Fibroblast of the conjunctiva (primary cell): ENCODE results near the gene TBC1D9.

Source experiments
- DNase-seq: peaks from one replicate; pipeline ENCODE4 v3.0.0-alpha.2; 2010; ENCODE audit warnings: low read depth

The TBC1D9 gene

DNA sequence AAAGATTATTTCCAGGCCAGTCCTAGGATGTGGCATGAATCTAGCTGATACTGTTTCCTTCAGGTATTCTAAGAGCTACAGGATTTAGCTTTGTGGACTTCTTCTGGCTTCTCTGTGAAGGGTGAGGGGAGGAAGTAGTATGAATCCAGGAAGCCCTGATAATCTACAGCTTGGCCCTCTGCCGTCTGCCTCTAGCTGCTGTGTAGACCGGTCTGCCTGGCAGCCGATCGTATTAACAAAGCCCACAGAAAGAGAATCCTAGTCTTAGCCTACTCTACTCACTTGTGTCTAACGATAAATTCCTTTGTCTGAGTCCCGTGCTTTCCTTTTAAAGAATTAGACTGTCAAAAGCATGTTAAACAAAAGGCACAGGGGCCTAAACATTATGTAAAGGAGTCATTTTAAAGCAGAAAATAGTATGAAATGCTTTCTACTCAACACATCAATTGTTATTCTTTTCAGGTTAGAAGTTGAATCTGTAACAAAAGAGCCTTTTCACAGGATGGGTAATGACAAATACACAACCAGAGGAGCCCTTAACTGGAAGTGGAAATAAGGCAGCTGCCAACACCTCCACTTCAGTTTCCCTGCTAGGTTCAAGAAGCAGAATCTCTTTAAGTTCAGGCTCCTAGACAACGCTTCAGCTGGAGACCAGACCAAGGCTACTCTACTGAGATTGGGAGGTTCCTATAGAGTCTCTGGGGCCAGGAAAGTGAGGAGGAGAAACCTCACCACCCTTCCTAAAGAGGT lies 138.5 kb downstream of the TBC1D9 start:
- DNase-seq = no peak

DNA sequence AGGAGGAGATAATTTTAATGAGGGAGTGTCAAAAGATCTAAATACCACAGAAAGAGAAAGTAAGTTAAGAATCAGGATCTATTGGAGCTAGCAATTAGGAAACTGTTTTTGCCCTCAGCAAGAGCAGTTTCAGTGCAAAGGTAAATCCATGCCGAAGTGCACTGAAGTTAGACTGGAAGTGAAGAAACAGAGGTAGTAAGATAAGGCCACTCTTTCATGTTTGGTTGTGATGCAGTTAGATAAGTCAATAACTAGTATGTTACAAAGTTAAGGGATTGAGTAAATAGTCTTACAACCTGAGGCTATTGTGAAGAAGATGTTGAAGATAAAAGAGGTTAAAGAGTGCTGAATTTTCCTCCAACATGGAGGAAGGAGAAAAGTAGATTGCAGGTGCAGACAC lies 140.7 kb downstream of the TBC1D9 start:
- no peak for DNase-seq

GRCh38 chr4:140612357-140612756 lies 143.8 kb downstream of the TBC1D9 start:
- no peak for DNase-seq

DNA sequence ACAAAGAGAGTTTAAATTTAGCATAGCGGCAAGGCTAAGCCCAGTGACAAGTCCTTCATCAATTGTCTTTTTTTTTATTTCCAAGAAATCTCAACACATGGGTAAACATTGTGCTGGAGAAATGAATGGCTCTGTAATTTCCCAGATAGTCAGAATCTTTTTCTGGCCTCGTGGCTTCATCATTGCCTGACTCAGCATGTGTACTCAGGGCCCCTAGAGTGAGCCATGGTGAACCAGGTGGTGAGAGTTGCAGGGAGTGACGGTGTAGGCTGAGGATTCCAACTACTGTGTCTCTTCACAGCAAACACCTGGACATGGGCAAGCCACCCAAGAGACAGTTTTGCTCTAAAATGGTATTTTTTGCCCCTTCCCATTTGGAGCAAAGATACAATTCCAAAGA lies 144.3 kb downstream of the TBC1D9 start:
- DNase-seq = no peak

GRCh38 chr4:140609548-140610425 lies 146.4 kb downstream of the TBC1D9 start:
- DNase-seq = peak; percentile 28

DNA sequence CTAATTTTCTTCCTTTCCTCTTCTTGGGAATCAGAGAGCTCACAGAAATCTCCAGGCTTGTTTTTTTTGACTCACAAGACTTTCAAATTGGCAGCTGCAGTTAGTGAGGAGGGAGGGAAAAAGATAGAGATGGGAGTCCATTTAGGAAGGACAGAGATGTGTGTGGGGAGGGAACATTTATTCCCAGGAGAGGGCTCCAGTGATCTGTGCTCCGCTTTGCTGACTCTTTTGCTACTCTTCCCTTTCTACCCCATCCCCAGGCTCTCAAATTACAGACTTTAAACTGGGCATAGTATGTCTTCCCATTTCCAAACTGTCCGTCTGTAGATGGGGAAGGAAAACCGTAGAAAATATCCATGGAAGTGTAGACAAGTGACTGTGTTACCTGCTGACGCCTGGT lies 148.3 kb downstream of the TBC1D9 start:
- no peak for DNase-seq

DNA sequence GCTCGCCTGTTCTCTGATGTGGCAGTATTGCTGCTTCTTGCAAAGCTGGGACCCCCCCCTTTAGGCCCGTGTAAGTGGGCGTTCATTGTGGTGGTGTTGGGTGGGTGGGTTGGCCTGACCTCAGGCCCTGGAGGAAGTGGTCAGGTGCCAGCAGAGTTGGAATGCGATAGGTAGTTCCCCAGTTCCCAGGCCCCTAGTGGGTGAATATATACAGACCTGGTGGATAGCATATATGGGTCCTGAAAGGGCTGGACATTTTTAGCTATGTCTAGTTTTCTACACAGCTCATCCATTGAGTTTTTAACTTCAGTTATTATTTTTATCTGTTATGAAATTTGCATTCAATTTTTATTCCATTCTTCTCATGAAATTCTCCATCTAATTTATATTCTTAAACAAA lies 151.6 kb downstream of the TBC1D9 start:
- no peak for DNase-seq

GRCh38 chr4:140603286-140603685 lies 152.9 kb downstream of the TBC1D9 start:
- no peak for DNase-seq

DNA sequence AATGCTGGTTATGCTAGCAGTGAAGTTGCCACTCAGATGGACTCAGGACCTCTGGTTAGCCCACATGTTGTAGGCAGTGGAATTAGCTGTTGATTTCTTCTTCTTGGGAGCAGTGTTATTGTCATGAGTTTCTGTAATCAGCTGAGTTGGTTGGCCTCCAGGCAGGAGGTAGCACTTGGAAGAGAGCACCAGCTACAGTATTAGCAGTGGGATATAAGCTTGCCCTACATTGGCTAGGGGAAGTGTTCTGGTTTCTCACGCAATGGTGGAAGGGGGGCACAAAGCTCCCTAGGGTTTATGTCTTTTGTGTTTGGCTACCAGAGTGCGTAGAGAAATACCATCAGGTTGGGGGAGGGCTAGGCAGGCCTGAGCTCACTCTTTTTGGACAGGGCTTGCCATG lies 153.5 kb downstream of the TBC1D9 start:
- DNase-seq = no peak

DNA sequence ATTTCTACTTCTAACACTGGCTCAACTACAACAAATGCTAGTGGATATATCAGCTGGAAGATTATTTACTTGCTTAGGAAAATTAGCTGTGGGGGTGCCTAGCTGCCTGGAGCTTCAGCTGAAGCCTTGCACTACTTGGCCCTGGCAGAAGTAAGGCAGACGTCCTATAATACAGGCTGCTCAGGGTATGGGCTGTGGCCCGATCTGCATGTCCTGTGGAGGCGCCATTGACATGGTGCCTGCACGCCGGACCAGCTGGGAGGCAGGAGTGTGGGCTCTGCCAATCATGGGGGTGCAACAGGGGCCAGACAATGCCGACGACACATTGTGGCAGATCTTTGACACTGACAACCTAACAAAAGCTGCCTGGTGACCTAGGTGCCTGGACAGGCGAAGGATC lies 155.8 kb downstream of the TBC1D9 start:
- DNase-seq = no peak

DNA sequence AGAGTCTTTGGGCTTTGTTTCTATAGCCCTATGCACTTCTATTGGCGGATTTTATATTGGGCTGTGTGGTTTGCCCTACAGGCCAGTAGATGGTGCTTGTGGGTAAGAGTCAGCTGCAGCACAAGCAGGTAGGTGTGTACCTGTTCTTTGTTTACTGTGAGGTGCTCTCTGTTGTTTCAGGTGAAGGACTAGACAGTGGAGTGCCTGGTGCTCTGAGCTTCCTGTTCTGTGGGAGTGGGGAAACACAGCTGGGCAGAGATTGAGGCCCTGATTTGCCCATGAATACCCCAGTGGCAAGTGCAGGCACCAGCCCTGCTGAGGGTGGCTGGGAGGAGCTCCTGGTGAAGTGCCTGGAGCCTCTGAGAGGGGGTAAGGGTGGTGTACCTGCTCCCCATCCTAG lies 161.1 kb downstream of the TBC1D9 start:
- no peak for DNase-seq

DNA sequence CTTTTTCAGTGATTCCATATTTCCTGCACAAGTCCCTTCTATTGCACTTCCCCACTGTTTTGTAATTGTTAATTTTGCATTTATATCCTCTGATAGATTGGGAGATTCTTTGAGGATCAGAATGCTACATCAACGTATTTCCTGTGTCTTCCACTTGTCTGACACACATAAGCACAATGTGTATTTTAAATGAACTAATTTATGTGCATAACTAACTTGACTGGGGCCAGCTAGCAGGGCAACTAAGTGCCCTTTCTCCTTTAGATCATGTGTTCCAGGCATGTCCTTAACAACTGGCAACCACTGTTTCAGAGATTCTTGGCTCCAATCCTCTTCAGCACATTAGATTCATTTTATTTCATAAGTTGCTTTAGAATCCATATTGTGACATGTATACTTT lies 171.7 kb downstream of the TBC1D9 start:
- DNase-seq = no peak

DNA sequence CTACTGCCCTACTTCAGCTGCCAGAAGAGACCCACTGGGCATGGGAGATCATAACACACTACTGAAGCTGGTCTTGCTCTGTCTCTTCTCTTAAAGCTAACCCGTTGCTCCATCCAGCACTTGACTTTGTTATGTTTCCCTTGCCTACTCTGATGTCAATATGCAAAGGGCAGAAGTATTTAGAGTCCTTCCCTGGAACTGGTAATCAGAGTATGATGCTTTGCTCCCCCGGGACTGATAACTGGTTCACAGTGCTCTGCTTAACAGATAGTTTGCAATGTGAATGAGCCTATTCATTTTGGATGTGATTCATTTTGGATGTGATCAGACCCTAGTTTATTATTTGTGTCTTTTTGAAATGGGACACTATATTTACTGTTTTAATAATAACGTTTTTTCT lies 175.1 kb downstream of the TBC1D9 start:
- DNase-seq = no peak

DNA sequence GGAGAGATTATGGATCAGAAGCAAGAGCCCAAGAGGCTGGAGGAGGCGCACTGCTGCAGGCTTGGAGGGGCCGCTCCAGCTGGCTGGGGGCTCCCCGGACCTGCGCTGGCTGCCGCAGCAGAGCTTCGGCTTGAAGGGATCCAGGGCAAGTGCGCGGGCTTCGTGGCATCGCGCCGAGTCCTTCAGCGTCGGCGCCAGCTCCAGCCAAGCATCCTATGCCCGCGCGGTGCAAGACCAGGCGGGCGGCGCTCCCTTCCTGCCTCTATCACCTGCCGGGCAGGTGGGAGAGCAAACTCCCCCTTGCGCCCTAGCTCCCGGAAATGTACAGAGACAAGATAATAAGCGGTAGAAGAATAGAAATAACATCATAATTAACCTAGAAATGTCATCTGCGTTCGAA lies 176.9 kb downstream of the TBC1D9 start:
- DNase-seq = no peak

DNA sequence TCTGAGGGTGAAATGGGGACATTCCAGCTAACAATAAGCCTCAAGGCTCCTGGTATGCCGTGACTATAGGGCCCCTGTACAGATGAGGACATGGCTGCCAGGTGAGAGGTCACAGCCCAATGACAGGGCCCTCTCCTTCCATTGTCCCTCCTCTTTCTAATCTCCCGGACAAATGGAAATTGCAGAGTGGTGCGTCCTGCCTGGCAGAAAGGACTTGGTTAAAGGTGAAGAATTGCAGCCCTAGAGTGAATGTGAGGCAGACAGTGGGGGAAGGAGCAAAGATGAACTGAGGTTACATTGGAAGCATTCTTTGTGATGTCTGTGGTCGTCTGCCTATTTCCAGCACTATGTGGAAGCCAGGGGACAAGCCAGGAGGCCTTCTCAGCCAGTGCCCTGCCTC lies 180.7 kb downstream of the TBC1D9 start:
- no peak for DNase-seq

- DNase-seq = no peak
Measured at GRCh38 chr4:140571620-140572019, 184.6 kb downstream of the TBC1D9 start.
